Measurements from ENCODE around the gene LRIG3. TPM values are rescaled to one million over a fixed set of nuclear protein-coding genes. Genes with fewer than 3 reads are reported as not detected.

The LRIG3 gene
- total RNA-seq, 4 donors from 2014 or later: 60.3 to 120 (median 78.3) TPM

GRCh38 chr12:58881816-58882215 is 38.5 kb downstream of the LRIG3 start:
- peak overlapping the region in 1 of 4 donors; percentile 38 for H3K27ac ChIP-seq
- peaks cover 4 to 75% (median 6%) of the 10 kb centered on the region in 3 donors for H3K36me3 ChIP-seq
- 68 to 75% methylated on average over 4 of the region's 4 CpGs for WGBS, 2 donors
- H3K9me3 ChIP-seq: no peaks in the 10 kb centered on the region
- peaks cover 0 to 55% (median 7%) of the 10 kb centered on the region in 4 donors for H3K4me1 ChIP-seq
- no peak overlapping the region for H3K4me3 ChIP-seq
- TF ChIP-seq EP300 (IDR thresholded peaks at IDR 0.05): no peak
- TF ChIP-seq CTCF (IDR thresholded peaks at IDR 0.05): no peak
- no peak for TF ChIP-seq POLR2A (IDR thresholded peaks at IDR 0.05)
- no peak for DNase-seq (ENCODE audit: low spot score in 2 of 2)
- H3K27me3 ChIP-seq: no peaks in the 10 kb centered on the region

DNA sequence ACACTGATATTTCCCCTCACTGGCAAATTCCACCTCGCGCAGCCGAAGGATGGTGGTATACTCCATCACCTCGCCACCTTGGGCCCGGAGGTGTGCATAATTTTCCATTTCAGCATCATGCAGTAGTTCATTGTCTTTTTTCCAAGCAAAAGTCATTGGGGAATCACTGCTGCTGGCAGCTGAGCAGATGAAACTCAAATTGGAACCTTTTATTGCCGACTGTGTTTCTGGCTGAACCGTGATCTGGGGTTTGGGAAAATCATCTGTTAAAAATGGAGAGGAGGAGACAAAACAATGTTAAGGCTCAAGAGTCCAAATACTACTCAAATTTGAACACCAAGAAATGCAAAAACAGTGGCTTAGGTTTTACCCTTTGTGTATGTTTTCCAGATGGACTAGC is 39.7 kb downstream of the LRIG3 start:
- TF ChIP-seq CTCF (IDR thresholded peaks at IDR 0.05): no peak
- TF ChIP-seq POLR2A (IDR thresholded peaks at IDR 0.05): no peak
- no peak for TF ChIP-seq EP300 (IDR thresholded peaks at IDR 0.05)
- Histone ChIP-seq H3K36me3 (peaks cover 4 to 76% (median 6%) of the 10 kb centered on the region in 3 donors), H3K4me1 (peaks cover 0 to 46% (median 7%) of the 10 kb centered on the region in 4 donors), H3K9me3 (no peaks in the 10 kb centered on the region), H3K27ac (peak overlapping the region in 1 of 4 donors; percentile 38), H3K4me3 (no peak overlapping the region), H3K27me3 (no peaks in the 10 kb centered on the region)
- 59 to 73% methylated on average over 7 of the region's 7 CpGs for WGBS, 2 donors
- no peak for DNase-seq (ENCODE audit: low spot score in 2 of 2)

- no peak for TF ChIP-seq CTCF (IDR thresholded peaks at IDR 0.05)
- TF ChIP-seq EP300 (IDR thresholded peaks at IDR 0.05): peak in 1 of 2 donors; percentile 86
- no peak for TF ChIP-seq POLR2A (IDR thresholded peaks at IDR 0.05)
- Histone ChIP-seq H3K36me3 (peaks cover 0 to 95% (median 6%) of the 10 kb centered on the region in 3 donors), H3K27ac (peak overlapping the region in 1 of 4 donors; percentile 25), H3K27me3 (no peaks in the 10 kb centered on the region), H3K4me3 (no peak overlapping the region), H3K4me1 (peaks cover 0 to 15% (median 2%) of the 10 kb centered on the region in 4 donors), H3K9me3 (no peaks in the 10 kb centered on the region)
- DNase-seq (ENCODE audit: low spot score in 2 of 2): peak; percentile 29 to 64
- WGBS, 2 donors: 62 to 78% methylated on average over 15 of the region's 15 CpGs
Measured at GRCh38 chr12:58877243-58877743, 43.0 kb downstream of the LRIG3 start.

DNA sequence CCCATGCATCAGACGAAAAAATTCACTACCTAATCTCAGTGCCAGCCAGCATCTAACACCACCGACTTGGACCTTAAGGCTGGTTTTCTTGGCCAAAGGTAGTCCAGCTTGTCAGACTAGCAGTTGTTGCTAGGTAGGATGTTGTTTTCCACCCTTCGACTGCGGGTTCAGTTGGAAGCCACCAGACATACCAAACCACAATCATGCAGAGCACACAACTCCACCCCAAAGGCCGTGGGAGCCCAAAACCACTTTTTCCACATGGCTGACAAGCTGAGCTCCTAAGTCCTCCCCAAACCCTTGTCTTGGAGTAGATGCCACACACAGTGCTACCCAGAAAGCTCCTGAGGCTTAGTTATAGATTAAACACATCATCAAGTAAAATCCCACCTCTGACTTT is 46.8 kb downstream of the LRIG3 start:
- WGBS, 2 donors: 74 to 86% methylated on average over 5 of the region's 5 CpGs
- no peak overlapping the region for H3K27ac ChIP-seq

More for the DNA sequence above, 46.8 kb downstream of the LRIG3 start:
- Histone ChIP-seq H3K27me3 (no peaks in the 10 kb centered on the region), H3K9me3 (no peaks in the 10 kb centered on the region), H3K4me3 (no peak overlapping the region), H3K36me3 (peaks cover 0 to 81% (median 3%) of the 10 kb centered on the region in 3 donors), H3K4me1 (peaks cover 0 to 20% (median 0%) of the 10 kb centered on the region in 4 donors)
- TF ChIP-seq EP300 (IDR thresholded peaks at IDR 0.05) (no peak), CTCF (IDR thresholded peaks at IDR 0.05) (no peak), POLR2A (IDR thresholded peaks at IDR 0.05) (no peak)
- DNase-seq (ENCODE audit: low spot score in 2 of 2): no peak
